GM12874 (cell line): ENCODE data around the gene FAM149A.

Source experiments
- CTCF ChIP-seq: IDR thresholded peaks from 2 replicates; pipeline ENCODE4 v1.5.1; 2011; ENCODE audit warnings: low read depth, mild to moderate bottlenecking, control low read depth, low read length, moderate library complexity; ENCODE audit not compliant: insufficient read depth

The FAM149A gene

GRCh38 chr4:186069729-186070128, 34.8 kb upstream of the FAM149A start:
- no peak for TF ChIP-seq CTCF

GRCh38 chr4:186072516-186072915, 32.0 kb upstream of the FAM149A start:
- no peak for TF ChIP-seq CTCF

GRCh38 chr4:186074189-186074588, 30.3 kb upstream of the FAM149A start:
- TF ChIP-seq CTCF = no peak

- TF ChIP-seq CTCF = no peak
These were observed 25.4 kb upstream of the FAM149A start for GRCh38 chr4:186078981-186079638.

- no peak for TF ChIP-seq CTCF
These were observed 24.8 kb upstream of the FAM149A start for GRCh38 chr4:186079694-186080093.

- TF ChIP-seq CTCF = no peak
These were observed 23.2 kb upstream of the FAM149A start for GRCh38 chr4:186081202-186081807.

- no peak for TF ChIP-seq CTCF
These were observed 22.3 kb upstream of the FAM149A start for GRCh38 chr4:186082221-186082620.
